ENCODE measurements around the gene PRR12.

The PRR12 gene

GRCh38 chr19:49544154-49544553, 46.8 kb upstream of the PRR12 start:
- no peak for TF ChIP-seq POLR2AphosphoS5 (IDR thresholded peaks at IDR 0.05; ENCODE audit: low read depth, low read length)
- TF ChIP-seq TAF1 (IDR thresholded peaks at IDR 0.05; ENCODE audit: borderline replicate concordance, insufficient read depth, low read length): no peak
- TF ChIP-seq FOXP2 (optimal IDR thresholded peaks at IDR 0.05; ENCODE audit: borderline replicate concordance, extremely low read depth, extremely low read length, insufficient read depth): no peak
- TF ChIP-seq SIN3A (IDR thresholded peaks at IDR 0.05; ENCODE audit: borderline replicate concordance, insufficient read depth, low read length): no peak

GRCh38 chr19:49546825-49547565, 44.0 kb upstream of the PRR12 start:
- TF ChIP-seq FOXP2 (optimal IDR thresholded peaks at IDR 0.05; ENCODE audit: borderline replicate concordance, extremely low read depth, extremely low read length, insufficient read depth) (no peak), REST (IDR thresholded peaks at IDR 0.05; ENCODE audit: insufficient read depth in 1 of 2, low read depth in 2 of 2, low read length in 2 of 2) (no peak), SIN3A (IDR thresholded peaks at IDR 0.05; ENCODE audit: borderline replicate concordance, insufficient read depth, low read length) (no peak), POLR2AphosphoS5 (IDR thresholded peaks at IDR 0.05; ENCODE audit: low read depth, low read length) (no peak), TAF1 (IDR thresholded peaks at IDR 0.05; ENCODE audit: borderline replicate concordance, insufficient read depth, low read length) (no peak)

GRCh38 chr19:49549045-49549444, 41.9 kb upstream of the PRR12 start:
- TF ChIP-seq TAF1 (IDR thresholded peaks at IDR 0.05; ENCODE audit: borderline replicate concordance, insufficient read depth, low read length) (no peak), POLR2AphosphoS5 (IDR thresholded peaks at IDR 0.05; ENCODE audit: low read depth, low read length) (no peak), FOXP2 (optimal IDR thresholded peaks at IDR 0.05; ENCODE audit: borderline replicate concordance, extremely low read depth, extremely low read length, insufficient read depth) (no peak), REST (IDR thresholded peaks at IDR 0.05; ENCODE audit: insufficient read depth in 1 of 2, low read depth in 2 of 2, low read length in 2 of 2) (no peak), SIN3A (IDR thresholded peaks at IDR 0.05; ENCODE audit: borderline replicate concordance, insufficient read depth, low read length) (no peak)

GRCh38 chr19:49551531-49551930, 39.5 kb upstream of the PRR12 start:
- TF ChIP-seq TAF1 (IDR thresholded peaks at IDR 0.05; ENCODE audit: borderline replicate concordance, insufficient read depth, low read length): no peak
- no peak for TF ChIP-seq REST (IDR thresholded peaks at IDR 0.05; ENCODE audit: insufficient read depth in 1 of 2, low read depth in 2 of 2, low read length in 2 of 2)
- no peak for TF ChIP-seq POLR2AphosphoS5 (IDR thresholded peaks at IDR 0.05; ENCODE audit: low read depth, low read length)
- TF ChIP-seq FOXP2 (optimal IDR thresholded peaks at IDR 0.05; ENCODE audit: borderline replicate concordance, extremely low read depth, extremely low read length, insufficient read depth): no peak

- TF ChIP-seq TAF1 (IDR thresholded peaks at IDR 0.05; ENCODE audit: borderline replicate concordance, insufficient read depth, low read length): no peak
- TF ChIP-seq SIN3A (IDR thresholded peaks at IDR 0.05; ENCODE audit: borderline replicate concordance, insufficient read depth, low read length): no peak
- TF ChIP-seq POLR2AphosphoS5 (IDR thresholded peaks at IDR 0.05; ENCODE audit: low read depth, low read length): no peak
- no peak for TF ChIP-seq REST (IDR thresholded peaks at IDR 0.05; ENCODE audit: insufficient read depth in 1 of 2, low read depth in 2 of 2, low read length in 2 of 2)
- TF ChIP-seq FOXP2 (optimal IDR thresholded peaks at IDR 0.05; ENCODE audit: borderline replicate concordance, extremely low read depth, extremely low read length, insufficient read depth): no peak
Measured at GRCh38 chr19:49552749-49553148, 38.2 kb upstream of the PRR12 start.
